ENCODE data around the gene COL5A2.

- TF ChIP-seq EZH2 (IDR thresholded peaks at IDR 0.05; ENCODE audit: insufficient read depth, poor library complexity, severe bottlenecking) (no peak), EZH2phosphoT487 (IDR thresholded peaks at IDR 0.05; ENCODE audit: insufficient read depth, low read depth) (no peak)
Observed at GRCh38 chr2:189049709-189050164, 129.8 kb downstream of the COL5A2 start.
